Fibroblast of peridontal ligament (primary cell): ENCODE results near the gene TCTN2.

ENCODE experiments used
- DNase-seq: peaks from one replicate; pipeline ENCODE4 v3.0.0-alpha.2; 2010; ENCODE audit errors: extremely low read depth

The TCTN2 gene

GRCh38 chr12:123741937-123742572 is 71.1 kb downstream of the TCTN2 start:
- no peak for DNase-seq

DNA sequence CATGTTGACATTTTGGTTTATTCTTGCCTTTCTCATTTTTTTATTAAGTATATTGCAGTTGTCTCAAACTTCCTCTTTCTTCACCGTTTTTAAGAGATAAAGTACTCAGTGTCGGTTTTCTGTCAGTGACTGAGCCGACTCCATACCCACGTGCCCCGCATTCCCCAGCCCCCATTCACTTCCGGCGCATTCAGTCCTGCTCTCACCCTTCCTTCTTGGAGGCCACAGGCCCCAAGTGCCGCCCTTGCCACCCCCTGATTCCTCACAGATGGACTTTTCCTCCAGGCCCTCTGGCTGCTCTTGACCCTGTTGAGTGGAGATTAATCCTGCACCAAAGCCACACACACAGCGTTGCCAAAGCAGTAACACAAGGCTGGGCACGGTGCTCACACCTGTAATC is 72.1 kb downstream of the TCTN2 start:
- DNase-seq, result no peak

GRCh38 chr12:123744836-123745235 is 73.9 kb downstream of the TCTN2 start:
- DNase-seq, result no peak

DNA sequence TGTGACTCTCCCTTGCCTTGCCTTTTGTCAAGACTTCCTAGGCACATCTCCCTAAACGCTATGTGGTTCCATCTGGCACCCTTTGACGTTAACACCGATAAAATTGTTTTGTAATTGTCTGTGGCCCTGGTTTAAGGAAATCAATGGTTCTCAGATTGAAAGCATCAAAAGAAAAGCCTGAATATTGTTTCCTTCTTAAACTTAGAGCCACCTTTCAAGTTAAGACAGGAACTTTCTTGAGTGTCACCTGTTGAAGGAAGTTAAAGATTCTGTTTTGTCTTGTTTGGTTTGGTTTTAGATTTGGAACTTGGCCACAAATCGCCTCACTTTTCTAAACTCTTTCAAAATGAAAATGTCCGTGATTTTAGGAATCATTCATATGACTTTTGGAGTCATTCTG is 76.4 kb downstream of the TCTN2 start:
- no peak for DNase-seq

DNA sequence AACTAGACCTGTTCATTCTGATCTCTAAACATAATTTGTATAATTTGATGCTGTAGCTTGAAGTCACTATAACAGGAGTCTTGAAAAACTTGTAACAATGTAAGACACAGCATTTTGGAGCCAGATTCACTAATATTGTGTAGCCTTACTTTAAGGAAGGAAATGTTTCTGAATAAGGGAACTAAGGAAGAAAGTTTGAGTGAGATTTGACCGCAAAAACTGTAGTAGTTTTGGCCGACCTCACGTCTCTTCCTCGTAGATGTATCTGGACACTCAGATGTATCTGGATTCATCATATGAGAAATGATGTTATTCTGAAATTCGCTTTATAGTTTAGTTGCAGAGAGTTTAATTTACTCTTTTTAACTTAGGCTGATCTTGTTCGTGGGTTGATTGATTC is 77.2 kb downstream of the TCTN2 start:
- no peak for DNase-seq

GRCh38 chr12:123748661-123749060 is 77.7 kb downstream of the TCTN2 start:
- no peak for DNase-seq

DNA sequence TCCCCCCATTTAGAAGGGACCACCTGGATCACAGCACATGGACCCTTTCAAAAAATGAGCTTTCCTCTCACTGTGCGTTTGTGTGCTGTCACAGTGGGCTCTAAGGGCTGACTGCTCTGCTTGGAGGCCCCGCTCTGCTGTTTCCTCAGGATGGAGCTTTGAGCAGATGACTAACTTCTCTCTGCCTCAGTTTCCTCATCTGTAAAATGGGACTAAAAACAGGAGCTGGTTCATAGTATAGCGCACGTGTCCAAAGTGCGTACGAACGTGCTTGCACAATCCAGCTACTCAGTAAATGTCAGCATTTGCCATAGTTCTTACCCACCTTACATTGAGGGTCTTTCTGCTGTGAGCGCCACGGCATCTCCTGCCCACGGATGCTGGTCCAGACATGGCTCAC is 78.4 kb downstream of the TCTN2 start:
- DNase-seq, result no peak

DNA sequence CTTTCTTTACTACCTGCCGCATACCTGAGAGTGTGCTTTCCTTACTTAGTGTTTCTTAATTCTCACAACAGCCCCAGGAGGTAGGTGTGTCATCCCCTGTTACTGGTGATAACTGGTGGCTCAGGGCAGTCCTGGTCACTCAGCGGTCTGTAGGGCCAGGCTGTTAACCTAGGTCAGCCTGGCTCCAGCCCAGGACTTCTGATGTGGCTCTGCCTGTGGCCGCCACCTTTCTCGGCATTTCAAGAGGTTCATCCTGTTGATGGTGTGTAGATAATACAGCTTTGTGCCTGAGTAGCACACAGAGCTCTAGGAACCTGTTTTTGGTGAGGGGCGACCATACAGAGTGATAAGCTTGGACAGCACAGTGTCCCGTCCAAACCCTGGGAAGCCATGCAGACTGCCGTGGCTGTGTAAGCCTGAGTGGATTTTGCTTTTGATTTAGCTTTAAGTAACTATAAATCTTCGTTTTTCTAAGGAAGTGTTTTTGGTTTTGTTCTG is 79.3 kb downstream of the TCTN2 start:
- DNase-seq, result no peak

DNA sequence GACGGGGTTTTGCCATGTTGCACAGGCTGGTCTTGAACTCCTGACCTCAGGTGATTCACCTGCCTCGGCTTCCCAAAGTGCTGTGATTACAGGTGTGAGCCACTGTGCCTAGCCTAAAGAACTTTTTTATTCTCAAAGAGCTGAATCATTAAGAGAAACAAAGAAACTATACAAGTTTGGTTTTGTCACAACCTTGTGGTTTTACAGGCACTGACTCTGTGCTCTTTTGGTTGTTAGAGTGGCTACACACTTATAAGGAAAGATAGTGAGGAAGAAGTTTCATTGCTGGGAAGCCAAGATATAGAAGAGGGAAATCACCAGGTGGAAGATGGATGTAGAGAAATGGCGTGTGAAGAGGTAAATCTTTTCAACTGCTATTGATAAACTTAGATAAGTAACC is 81.1 kb downstream of the TCTN2 start:
- no peak for DNase-seq

- DNase-seq, result no peak
These were observed 83.3 kb downstream of the TCTN2 start for GRCh38 chr12:123754041-123754772.

GRCh38 chr12:123757561-123757960 is 86.6 kb downstream of the TCTN2 start:
- peak; percentile 61 for DNase-seq
